ENCODE measurements around the gene LYPLAL1.

LYPLAL1 gene

DNA sequence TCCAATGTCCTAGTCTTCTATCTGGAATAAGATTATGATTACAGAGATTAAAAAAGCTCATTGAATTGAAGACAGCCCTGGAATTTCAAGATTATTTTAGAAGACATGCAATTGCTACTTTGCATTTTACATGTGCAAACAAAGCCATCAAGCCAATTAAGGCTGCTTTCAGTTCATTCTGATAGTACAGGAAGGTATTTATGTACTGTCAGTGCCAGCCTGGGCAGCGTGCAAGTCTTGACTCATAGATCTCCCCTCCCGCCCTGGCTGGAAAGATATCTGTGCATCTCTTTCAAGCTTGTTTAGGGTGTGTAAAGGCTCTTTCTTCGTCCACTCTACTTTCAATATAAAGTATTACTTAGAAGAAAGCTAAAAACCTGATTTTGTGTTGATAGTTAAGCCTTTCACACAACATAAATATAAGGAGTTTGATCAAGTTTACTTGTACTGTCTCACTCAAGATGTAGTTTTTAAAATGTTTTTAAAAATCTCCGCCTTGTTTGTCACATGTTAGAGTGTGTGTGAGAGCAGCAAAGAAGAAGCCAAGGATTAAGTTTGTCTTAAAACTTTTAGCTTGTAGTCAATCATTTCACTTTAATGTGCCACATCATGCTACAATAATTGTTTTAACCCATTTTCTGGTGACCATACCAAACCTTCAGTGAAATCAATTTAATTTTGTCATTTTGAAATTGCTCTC, 13.6 kb upstream of the LYPLAL1 start:
- TF ChIP-seq, protein P1, sequence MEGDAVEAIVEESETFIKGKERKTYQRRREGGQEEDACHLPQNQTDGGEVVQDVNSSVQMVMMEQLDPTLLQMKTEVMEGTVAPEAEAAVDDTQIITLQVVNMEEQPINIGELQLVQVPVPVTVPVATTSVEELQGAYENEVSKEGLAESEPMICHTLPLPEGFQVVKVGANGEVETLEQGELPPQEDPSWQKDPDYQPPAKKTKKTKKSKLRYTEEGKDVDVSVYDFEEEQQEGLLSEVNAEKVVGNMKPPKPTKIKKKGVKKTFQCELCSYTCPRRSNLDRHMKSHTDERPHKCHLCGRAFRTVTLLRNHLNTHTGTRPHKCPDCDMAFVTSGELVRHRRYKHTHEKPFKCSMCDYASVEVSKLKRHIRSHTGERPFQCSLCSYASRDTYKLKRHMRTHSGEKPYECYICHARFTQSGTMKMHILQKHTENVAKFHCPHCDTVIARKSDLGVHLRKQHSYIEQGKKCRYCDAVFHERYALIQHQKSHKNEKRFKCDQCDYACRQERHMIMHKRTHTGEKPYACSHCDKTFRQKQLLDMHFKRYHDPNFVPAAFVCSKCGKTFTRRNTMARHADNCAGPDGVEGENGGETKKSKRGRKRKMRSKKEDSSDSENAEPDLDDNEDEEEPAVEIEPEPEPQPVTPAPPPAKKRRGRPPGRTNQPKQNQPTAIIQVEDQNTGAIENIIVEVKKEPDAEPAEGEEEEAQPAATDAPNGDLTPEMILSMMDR (IDR thresholded peaks at IDR 0.05; ENCODE audit: extremely low read depth, insufficient read depth, missing control alignments) = no peak
- DNase-seq (ENCODE audit: low spot score) = no peak
- in situ Hi-C loops (cut with MboI; ENCODE audit: low pct_unique_long_range_greater_than_20kb, low sequenced_read_pairs, unreplicated experiment) = no loop called here

DNA sequence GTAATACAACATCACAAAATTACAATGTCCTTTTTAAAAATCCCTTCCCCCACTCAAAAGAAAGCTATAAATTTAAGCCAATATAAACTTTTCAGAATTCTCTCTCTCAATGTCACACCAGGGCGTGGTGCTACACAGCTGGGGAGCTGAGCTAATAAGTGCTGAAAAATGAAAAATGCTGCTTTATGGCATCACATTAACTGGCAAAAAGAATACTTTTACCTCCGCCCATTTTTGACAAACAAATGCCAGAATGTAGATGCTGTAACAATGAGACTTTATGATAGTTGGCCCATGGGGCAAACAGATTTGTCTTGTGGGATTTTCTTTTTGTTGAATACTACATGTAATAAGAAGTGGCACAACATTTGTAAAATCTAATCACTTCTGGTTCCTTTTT, 12.7 kb upstream of the LYPLAL1 start:
- in situ Hi-C loops (cut with MboI; ENCODE audit: low pct_unique_long_range_greater_than_20kb, low sequenced_read_pairs, unreplicated experiment) = no loop called here
- no peak for DNase-seq (ENCODE audit: low spot score)

DNA sequence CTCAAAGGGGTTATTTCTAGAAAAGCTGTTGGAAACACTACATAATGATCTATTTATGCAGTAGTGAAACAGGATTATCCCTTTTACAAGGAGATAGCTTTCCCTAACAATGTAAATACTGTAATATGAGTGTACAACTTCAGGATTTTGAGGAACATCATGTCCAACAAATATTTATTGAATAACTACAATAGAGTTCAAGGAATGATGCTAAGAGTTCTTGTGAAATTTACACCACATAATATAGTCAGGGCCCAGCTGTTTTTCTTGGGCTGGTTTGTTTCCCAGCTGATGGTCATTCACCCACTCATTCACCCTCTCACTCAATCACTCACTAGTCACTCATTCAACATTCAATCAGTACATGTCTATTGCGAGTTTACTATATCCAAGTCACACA, 12.3 kb upstream of the LYPLAL1 start:
- TF ChIP-seq, protein P1 (IDR thresholded peaks at IDR 0.05; ENCODE audit: extremely low read depth, insufficient read depth, missing control alignments) = no peak
- in situ Hi-C loops (cut with MboI; ENCODE audit: low pct_unique_long_range_greater_than_20kb, low sequenced_read_pairs, unreplicated experiment) = no loop called here
- no peak for DNase-seq (ENCODE audit: low spot score)

More for the DNA sequence above, 12.7 kb upstream of the LYPLAL1 start:
- TF ChIP-seq, protein P1 (IDR thresholded peaks at IDR 0.05; ENCODE audit: extremely low read depth, insufficient read depth, missing control alignments) = no peak

DNA sequence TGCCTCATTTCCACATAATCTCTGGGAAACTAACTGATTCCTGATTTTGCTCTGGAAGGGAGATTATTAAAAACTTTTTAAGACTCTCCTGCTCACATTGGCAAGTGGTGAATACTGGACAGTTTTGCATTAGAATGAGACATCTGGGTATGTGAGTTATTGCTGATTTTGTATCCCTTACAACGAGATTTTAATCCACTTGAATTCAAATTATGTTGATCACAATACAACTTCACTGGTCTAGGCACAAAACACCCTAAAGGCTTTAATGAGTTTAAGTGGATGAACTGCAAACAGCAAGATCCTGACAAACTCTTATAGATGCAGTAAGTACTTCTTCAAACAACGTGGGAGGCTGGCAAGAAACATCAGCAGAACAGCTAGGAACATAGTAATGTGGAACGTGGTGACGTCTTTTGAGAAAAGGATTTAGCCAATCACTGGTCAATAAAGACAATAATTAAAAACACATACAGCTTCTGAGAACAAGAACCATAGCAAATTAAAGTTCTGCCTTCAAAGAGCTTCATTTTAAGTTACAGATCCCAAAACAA, 10.2 kb upstream of the LYPLAL1 start:
- DNase-seq (ENCODE audit: low spot score) = no peak
- in situ Hi-C loops (cut with MboI; ENCODE audit: low pct_unique_long_range_greater_than_20kb, low sequenced_read_pairs, unreplicated experiment) = no loop called here
- TF ChIP-seq, protein P1 (IDR thresholded peaks at IDR 0.05; ENCODE audit: extremely low read depth, insufficient read depth, missing control alignments) = no peak

DNA sequence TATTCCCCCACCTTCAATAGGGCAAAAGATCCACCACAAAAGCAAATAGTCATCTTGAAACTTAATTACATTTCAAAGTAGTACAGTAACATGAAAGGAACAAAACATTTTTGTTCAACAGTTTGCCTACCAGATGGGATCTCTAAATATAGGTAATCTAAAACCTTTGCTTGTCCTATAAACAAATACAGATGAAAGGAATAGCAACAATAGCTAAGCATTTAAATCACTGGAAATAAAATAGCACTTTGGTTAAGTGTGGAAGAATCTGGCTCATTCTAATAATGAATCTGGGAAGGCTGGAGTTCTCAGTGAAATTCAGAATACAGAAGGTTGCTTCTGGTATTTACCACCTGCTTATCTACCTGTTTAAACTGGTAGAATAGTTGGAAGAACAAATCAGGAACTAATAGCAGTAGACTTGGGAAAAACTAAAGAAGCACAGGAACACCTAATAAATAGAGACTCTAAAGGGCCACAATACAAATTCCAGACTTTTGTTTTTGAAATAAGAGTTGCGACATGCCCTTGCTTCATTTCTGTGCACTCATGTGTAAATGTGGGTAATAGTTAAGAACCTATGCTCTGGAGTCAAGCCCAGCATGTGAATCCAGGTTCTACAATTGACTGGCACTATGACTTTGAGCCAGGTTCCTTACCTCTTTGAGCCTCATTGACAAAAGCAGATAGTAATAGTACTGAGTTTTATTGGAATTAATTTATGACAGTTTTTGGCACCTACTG, 2.3 kb upstream of the LYPLAL1 start:
- DNase-seq (ENCODE audit: low spot score) = no peak
- in situ Hi-C loops (cut with MboI; ENCODE audit: low pct_unique_long_range_greater_than_20kb, low sequenced_read_pairs, unreplicated experiment) = no loop called here
- TF ChIP-seq, protein P1 (IDR thresholded peaks at IDR 0.05; ENCODE audit: extremely low read depth, insufficient read depth, missing control alignments) = no peak

DNA sequence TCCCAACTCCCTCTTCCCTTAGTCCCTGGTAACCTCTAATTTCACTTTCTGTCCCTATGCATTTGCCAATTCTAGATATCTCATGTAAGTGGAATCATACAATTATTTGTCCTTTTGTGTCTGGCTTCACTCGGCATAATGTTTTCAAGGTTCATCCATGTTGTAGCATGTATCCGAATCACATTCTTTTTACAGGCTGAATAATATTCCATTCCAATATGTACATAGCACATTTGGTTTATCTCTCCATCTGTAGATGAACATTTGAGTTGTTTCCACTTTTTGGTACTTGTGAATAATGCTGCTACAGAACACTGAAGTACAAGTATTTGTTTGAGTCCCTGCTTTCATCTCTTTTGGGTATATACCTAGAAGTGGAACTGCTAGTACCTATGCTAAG, 857 bp upstream of the LYPLAL1 start:
- in situ Hi-C loops (cut with MboI; ENCODE audit: low pct_unique_long_range_greater_than_20kb, low sequenced_read_pairs, unreplicated experiment) = no loop called here
- TF ChIP-seq, protein P1 (IDR thresholded peaks at IDR 0.05; ENCODE audit: extremely low read depth, insufficient read depth, missing control alignments) = no peak
- DNase-seq (ENCODE audit: low spot score) = no peak

All from GM13977 (cell line).